Type B pancreatic cell (in vitro differentiated cells): ENCODE measurements around the gene NMNAT3. TPM values are rescaled to one million over a fixed set of nuclear protein-coding genes. Genes with fewer than 3 reads are reported as not detected.
A peak's percentile ranks its signal among the peaks of the same experiment; 100 is the strongest.

Experiments
- DNase-seq: peaks from one replicate; pipeline ENCODE4 v3.0.0; 2021; ENCODE audit warnings: mixed read lengths; ENCODE audit not compliant: unreplicated experiment; ENCODE audit errors: extremely low spot score
- H3K27ac Mint-ChIP-seq: 2 replicates; pipeline ENCODE4 v1.8.0; 2021; ENCODE audit warnings: mild to moderate bottlenecking, mixed read lengths
- H3K27me3 Mint-ChIP-seq: 2 replicates; pipeline ENCODE4 v1.8.0; 2021; ENCODE audit warnings: mixed read lengths
- H3K36me3 Mint-ChIP-seq: 2 replicates; pipeline ENCODE4 v1.8.0; 2021; ENCODE audit warnings: mixed read lengths
- H3K4me1 Mint-ChIP-seq: one replicate; pipeline ENCODE4 v1.8.0; 2021; ENCODE audit warnings: mixed read lengths; ENCODE audit not compliant: unreplicated experiment
- H3K4me3 Mint-ChIP-seq: 2 replicates; pipeline ENCODE4 v1.8.0; 2021; ENCODE audit warnings: mild to moderate bottlenecking, mixed read lengths
- H3K9me3 Mint-ChIP-seq: 2 replicates; pipeline ENCODE4 v1.8.0; 2021; ENCODE audit warnings: mixed read lengths
- total RNA-seq: library from RNA; stranded (reverse); gene quantifications from 2 replicates; pipeline ENCODE4 v1.2.1, GENCODE V29; 2021; ENCODE audit warnings: low replicate concordance
- TF ChIP-seq, protein P1 (sequence below): fragments of 200-600 bp; sonication (generic); conservative IDR thresholded peaks from 2 replicates; pipeline ENCODE4 v1.5.0; 2021; ENCODE audit warnings: antibody characterized with exemption, mild to moderate bottlenecking

The NMNAT3 gene
- total RNA-seq, 1 donor from 2014 or later: 7.1 TPM

GRCh38 chr3:139670196-139670595 is 7.6 kb downstream of the NMNAT3 start:
- H3K4me3 Mint-ChIP-seq: no peak overlapping the region
- H3K4me1 Mint-ChIP-seq: peaks cover 5% of the 10 kb centered on the region

DNA sequence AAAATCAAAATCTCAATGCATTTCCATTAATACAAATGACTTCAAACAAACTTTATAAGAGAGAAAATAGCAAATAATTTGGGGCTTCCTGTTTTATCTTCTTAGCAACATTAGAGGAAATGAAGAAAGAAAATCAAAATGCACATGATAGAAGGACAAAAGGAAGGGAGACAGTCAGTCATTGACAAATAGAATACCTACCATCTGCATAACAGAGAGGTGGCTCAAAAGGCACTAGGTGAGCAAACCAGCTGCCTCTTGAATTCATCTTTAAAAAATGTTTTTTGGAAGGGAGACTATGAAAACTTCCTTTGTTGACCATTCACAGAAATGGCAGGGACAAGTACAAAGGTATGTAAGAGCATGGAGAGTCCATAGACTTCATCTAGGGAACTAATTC is 9.4 kb downstream of the NMNAT3 start:
- H3K27me3 Mint-ChIP-seq: peaks cover under 1% of the 10 kb centered on the region
- DNase-seq: no peak
- TF ChIP-seq, protein P1, sequence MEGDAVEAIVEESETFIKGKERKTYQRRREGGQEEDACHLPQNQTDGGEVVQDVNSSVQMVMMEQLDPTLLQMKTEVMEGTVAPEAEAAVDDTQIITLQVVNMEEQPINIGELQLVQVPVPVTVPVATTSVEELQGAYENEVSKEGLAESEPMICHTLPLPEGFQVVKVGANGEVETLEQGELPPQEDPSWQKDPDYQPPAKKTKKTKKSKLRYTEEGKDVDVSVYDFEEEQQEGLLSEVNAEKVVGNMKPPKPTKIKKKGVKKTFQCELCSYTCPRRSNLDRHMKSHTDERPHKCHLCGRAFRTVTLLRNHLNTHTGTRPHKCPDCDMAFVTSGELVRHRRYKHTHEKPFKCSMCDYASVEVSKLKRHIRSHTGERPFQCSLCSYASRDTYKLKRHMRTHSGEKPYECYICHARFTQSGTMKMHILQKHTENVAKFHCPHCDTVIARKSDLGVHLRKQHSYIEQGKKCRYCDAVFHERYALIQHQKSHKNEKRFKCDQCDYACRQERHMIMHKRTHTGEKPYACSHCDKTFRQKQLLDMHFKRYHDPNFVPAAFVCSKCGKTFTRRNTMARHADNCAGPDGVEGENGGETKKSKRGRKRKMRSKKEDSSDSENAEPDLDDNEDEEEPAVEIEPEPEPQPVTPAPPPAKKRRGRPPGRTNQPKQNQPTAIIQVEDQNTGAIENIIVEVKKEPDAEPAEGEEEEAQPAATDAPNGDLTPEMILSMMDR: no peak
- H3K9me3 Mint-ChIP-seq: no peaks in the 10 kb centered on the region
- H3K36me3 Mint-ChIP-seq: peaks cover 3% of the 10 kb centered on the region
- no peaks in the 10 kb centered on the region for H3K4me1 Mint-ChIP-seq
- H3K27ac Mint-ChIP-seq: no peak overlapping the region
- H3K4me3 Mint-ChIP-seq: no peak overlapping the region

More at GRCh38 chr3:139670196-139670595, 7.6 kb downstream of the NMNAT3 start:
- DNase-seq: no peak
- Mint-ChIP-seq H3K27ac (no peak overlapping the region), H3K9me3 (no peaks in the 10 kb centered on the region), H3K36me3 (peaks cover 3% of the 10 kb centered on the region), H3K27me3 (peaks cover 4% of the 10 kb centered on the region)
- TF ChIP-seq, protein P1: no peak

- Mint-ChIP-seq H3K4me3 (no peak overlapping the region), H3K4me1 (no peaks in the 10 kb centered on the region), H3K27ac (peak overlapping the region; percentile 93), H3K36me3 (peaks cover 3% of the 10 kb centered on the region), H3K9me3 (no peaks in the 10 kb centered on the region), H3K27me3 (no peaks in the 10 kb centered on the region)
- TF ChIP-seq, protein P1: no peak
- no peak for DNase-seq
Observed at GRCh38 chr3:139664958-139665357, 12.8 kb downstream of the NMNAT3 start.

DNA sequence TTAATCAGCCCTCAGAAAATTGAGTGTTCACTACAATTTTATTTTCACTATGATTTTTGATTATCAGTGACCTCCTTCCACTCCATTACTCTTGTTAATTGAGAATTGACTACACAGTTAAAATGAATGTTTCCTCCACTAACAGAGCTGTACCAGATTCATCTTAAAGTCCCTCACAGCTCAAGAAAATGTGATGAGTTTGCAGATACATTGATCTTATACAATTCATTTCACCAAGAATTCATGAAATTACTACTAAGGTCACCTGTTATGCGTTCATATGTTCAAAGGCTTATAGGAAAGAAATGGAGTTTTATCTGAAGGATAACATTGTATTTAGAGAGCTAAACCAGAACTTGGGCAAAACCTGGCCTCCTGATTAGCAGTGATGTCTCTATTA is 17.5 kb downstream of the NMNAT3 start:
- no peak overlapping the region for H3K4me3 Mint-ChIP-seq
- TF ChIP-seq, protein P1: no peak
- no peaks in the 10 kb centered on the region for H3K9me3 Mint-ChIP-seq
- H3K27me3 Mint-ChIP-seq: no peaks in the 10 kb centered on the region
- no peak for DNase-seq
- H3K36me3 Mint-ChIP-seq: peaks cover 5% of the 10 kb centered on the region
- no peaks in the 10 kb centered on the region for H3K4me1 Mint-ChIP-seq
- no peak overlapping the region for H3K27ac Mint-ChIP-seq

DNA sequence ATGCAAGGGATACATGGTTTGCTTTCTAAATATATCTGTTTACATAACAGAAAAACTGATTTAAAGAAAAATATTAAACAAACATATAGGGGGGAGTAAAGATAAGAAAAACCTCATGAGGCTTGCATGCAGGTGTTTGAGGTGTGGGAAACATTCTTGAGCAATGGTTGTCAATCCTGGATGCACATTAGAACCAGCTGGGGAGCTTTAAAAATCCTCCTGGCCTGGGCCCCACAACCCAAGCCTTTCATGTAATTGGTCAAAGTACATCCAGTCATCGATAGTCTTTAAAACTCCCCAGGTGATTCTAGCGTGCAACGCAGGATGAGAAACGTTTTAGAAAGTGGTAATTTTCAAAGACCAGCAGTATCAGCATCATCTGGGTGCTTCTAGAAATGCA is 18.3 kb downstream of the NMNAT3 start:
- TF ChIP-seq, protein P1: no peak
- no peak overlapping the region for H3K27ac Mint-ChIP-seq
- no peaks in the 10 kb centered on the region for H3K27me3 Mint-ChIP-seq
- peaks cover 4% of the 10 kb centered on the region for H3K9me3 Mint-ChIP-seq
- H3K4me1 Mint-ChIP-seq: peaks cover 5% of the 10 kb centered on the region
- no peak for DNase-seq
- no peak overlapping the region for H3K4me3 Mint-ChIP-seq
- peaks cover 5% of the 10 kb centered on the region for H3K36me3 Mint-ChIP-seq

DNA sequence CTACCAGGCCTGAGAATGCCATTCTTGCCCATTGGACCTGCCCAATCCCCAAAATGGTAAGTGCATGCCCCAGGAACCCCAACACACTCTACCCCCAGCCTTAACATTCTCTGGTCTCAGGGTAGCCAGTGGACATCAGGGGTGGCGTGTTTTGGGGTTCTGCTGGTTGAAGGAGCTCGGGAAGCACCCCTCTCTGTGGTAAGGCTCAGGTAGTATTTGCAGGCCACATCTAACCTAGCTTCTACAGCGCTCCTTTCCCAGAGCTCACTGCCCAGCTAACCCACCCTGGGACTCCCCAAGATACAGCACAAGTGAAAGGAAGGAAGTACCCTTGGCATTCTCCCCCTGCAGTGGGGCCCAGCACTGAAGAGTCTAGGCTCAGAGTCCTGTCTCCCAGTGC is 19.8 kb downstream of the NMNAT3 start:
- peaks cover 4% of the 10 kb centered on the region for H3K9me3 Mint-ChIP-seq
- TF ChIP-seq, protein P1: no peak
- no peaks in the 10 kb centered on the region for H3K27me3 Mint-ChIP-seq
- no peak overlapping the region for H3K27ac Mint-ChIP-seq
- DNase-seq: no peak
- H3K36me3 Mint-ChIP-seq: peaks cover 5% of the 10 kb centered on the region
- peaks cover 15% of the 10 kb centered on the region for H3K4me1 Mint-ChIP-seq
- no peak overlapping the region for H3K4me3 Mint-ChIP-seq
